Measurements from ENCODE around the gene RPN2.

GRCh38 chr20:37267667-37268313, 88.7 kb downstream of the RPN2 start:
- TF ChIP-seq CTCF (conservative IDR thresholded peaks at IDR 0.05; ENCODE audit: low read depth, low read length): no peak
- TF ChIP-seq EZH2 (IDR thresholded peaks at IDR 0.05; ENCODE audit: borderline replicate concordance, low read depth, low read length, poor library complexity, severe bottlenecking): no peak
